Chondrocyte (in vitro differentiated cells): ENCODE measurements around the gene CNOT6. TPM values are rescaled to one million over a fixed set of nuclear protein-coding genes. Genes with fewer than 3 reads are reported as not detected.

ENCODE experiments used
- DNase-seq: peaks from one replicate; pipeline ENCODE4 v3.0.0; 2021; ENCODE audit warnings: mixed read lengths, low spot score
- H3K27ac Mint-ChIP-seq: one replicate; pipeline ENCODE4 v1.8.0; 2021; ENCODE audit warnings: mild to moderate bottlenecking, moderate library complexity, mixed read lengths; ENCODE audit not compliant: unreplicated experiment
- H3K27me3 Mint-ChIP-seq: 2 replicates; pipeline ENCODE4 v1.8.0; 2021; ENCODE audit warnings: low read depth, mixed read lengths
- H3K36me3 Mint-ChIP-seq: 2 replicates; pipeline ENCODE4 v1.8.0; 2021; ENCODE audit warnings: low read depth, mixed read lengths
- H3K4me1 Mint-ChIP-seq: 2 replicates; pipeline ENCODE4 v1.8.0; 2021; ENCODE audit warnings: low read depth, mild to moderate bottlenecking, mixed read lengths
- H3K4me3 Mint-ChIP-seq: one replicate; pipeline ENCODE4 v1.8.0; 2021; ENCODE audit warnings: mild to moderate bottlenecking, moderate library complexity, mixed read lengths; ENCODE audit not compliant: unreplicated experiment
- H3K9me3 Mint-ChIP-seq: 2 replicates; pipeline ENCODE4 v1.8.0; 2021; ENCODE audit warnings: low read depth, mixed read lengths
- total RNA-seq: library from RNA; stranded (reverse); gene quantifications from 3 replicates; pipeline ENCODE4 v1.2.1, GENCODE V29; 2021
- TF ChIP-seq, protein P1 (sequence below): fragments of 200-600 bp; sonication (generic); IDR thresholded peaks from 2 replicates; pipeline ENCODE4 v1.5.0; 2021; ENCODE audit warnings: antibody characterized with exemption, mild to moderate bottlenecking, moderate library complexity

Gene CNOT6
- total RNA-seq, 1 donor from 2014 or later, result 24.7 TPM

DNA sequence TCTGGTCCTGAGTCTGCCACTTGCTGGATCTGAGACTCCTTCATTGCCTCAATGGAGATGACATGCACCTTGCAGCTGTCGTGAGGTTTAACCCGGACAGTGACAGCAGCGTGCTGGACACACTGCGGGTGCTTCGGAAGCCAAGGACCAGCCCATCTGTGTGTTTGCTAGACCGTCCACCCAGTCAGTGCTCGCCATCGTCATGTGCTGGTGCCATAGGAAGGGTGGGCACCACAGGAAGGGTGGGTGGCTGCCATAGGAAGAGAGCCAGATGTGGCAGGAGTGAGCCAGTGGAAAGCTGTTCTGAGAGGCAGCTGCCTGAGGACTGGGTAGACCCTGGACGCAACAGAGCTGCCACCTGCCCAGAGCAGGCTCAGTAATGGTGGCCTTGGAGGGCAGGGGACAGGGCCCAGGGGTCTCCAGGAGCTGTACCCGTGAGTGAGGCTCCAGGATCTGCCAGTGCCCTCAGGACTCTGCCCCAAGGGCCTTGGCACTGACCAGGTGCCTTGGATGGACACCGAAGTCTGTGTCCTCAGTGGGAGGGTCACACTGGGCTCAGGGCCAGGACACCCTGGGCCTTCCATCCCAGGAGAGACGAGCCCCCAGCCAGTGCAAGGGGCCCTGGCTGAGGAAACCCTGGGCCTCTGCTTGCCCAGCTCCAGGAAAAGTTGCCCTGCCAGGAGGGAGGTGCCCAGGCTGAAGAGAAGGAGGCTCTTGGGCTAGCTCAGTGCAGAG, 133.4 kb downstream of the CNOT6 start:
- peaks cover 3% of the 10 kb centered on the region for H3K27me3 Mint-ChIP-seq
- H3K4me1 Mint-ChIP-seq, result no peaks in the 10 kb centered on the region
- no peak overlapping the region for H3K27ac Mint-ChIP-seq
- H3K36me3 Mint-ChIP-seq, result no peaks in the 10 kb centered on the region
- DNase-seq, result no peak
- no peak overlapping the region for H3K4me3 Mint-ChIP-seq
- no peaks in the 10 kb centered on the region for H3K9me3 Mint-ChIP-seq
- TF ChIP-seq, protein P1, sequence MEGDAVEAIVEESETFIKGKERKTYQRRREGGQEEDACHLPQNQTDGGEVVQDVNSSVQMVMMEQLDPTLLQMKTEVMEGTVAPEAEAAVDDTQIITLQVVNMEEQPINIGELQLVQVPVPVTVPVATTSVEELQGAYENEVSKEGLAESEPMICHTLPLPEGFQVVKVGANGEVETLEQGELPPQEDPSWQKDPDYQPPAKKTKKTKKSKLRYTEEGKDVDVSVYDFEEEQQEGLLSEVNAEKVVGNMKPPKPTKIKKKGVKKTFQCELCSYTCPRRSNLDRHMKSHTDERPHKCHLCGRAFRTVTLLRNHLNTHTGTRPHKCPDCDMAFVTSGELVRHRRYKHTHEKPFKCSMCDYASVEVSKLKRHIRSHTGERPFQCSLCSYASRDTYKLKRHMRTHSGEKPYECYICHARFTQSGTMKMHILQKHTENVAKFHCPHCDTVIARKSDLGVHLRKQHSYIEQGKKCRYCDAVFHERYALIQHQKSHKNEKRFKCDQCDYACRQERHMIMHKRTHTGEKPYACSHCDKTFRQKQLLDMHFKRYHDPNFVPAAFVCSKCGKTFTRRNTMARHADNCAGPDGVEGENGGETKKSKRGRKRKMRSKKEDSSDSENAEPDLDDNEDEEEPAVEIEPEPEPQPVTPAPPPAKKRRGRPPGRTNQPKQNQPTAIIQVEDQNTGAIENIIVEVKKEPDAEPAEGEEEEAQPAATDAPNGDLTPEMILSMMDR, result no peak

Other genes with a start within 250 kb of the CNOT6 start
- 31.1 to 34.8 TPM (median 34.6 TPM) in 3 replicates for gene MAPK9, start 202.3 kb upstream of the CNOT6 start, total RNA-seq
- 16.8 to 46.1 TPM (median 18.8 TPM) in 3 replicates for gene GFPT2, start 141.0 kb upstream of the CNOT6 start, total RNA-seq
- gene SCGB3A1, start 97.1 kb downstream of the CNOT6 start, total RNA-seq, result 0.47 to 0.77 TPM in 2 of 3 replicates, not detected in the other
- 0.10 to 0.31 TPM (median 0.29 TPM) in 3 replicates for gene FLT4, start 155.2 kb downstream of the CNOT6 start, total RNA-seq
- gene OR2Y1, start 245.7 kb downstream of the CNOT6 start, total RNA-seq, result not detected in 3 replicates